Medulla oblongata (tissue), 1 donor: Measurements from ENCODE around the gene MAPK12.

Experiments used
- DNase-seq: peaks from one replicate; pipeline ENCODE4 v3.0.0-alpha.2; 2015; ENCODE audit errors: extremely low spot score

Gene MAPK12

GRCh38 chr22:50261615-50262459, at the start of gene MAPK12:
MAPK12 (minus strand) TSS chr22:50261683; CDS start chr22:50261509, 174 bp downstream.
- no peak for DNase-seq

- no peak for DNase-seq
These were observed 49.5 kb upstream of the MAPK12 start for GRCh38 chr22:50310949-50311444.

- DNase-seq: no peak
These were observed 48.7 kb upstream of the MAPK12 start for GRCh38 chr22:50310031-50310722.

GRCh38 chr22:50309601-50309991, 48.1 kb upstream of the MAPK12 start:
- no peak for DNase-seq

GRCh38 chr22:50308986-50309600, 47.6 kb upstream of the MAPK12 start:
- DNase-seq: peak; percentile 26

- DNase-seq: peak; percentile 75
These were observed 47.1 kb upstream of the MAPK12 start for GRCh38 chr22:50308597-50308935.

GRCh38 chr22:50307890-50308596, 46.6 kb upstream of the MAPK12 start:
- DNase-seq: no peak

- peak; percentile 91 for DNase-seq
These were observed 45.6 kb upstream of the MAPK12 start, which contains the start of gene PLXNB2 for GRCh38 chr22:50306753-50307749. PLXNB2 (minus strand) TSS chr22:50307646; CDS start chr22:50290584, 17,062 bp downstream.

- peak; percentile 83 for DNase-seq
These were observed 44.6 kb upstream of the MAPK12 start for GRCh38 chr22:50305923-50306566.

GRCh38 chr22:50305393-50305922, 44.0 kb upstream of the MAPK12 start:
- no peak for DNase-seq

- peak; percentile 80 for DNase-seq
These were observed 43.3 kb upstream of the MAPK12 start for GRCh38 chr22:50304528-50305392.

- peak; percentile 82 for DNase-seq
These were observed 42.5 kb upstream of the MAPK12 start for GRCh38 chr22:50303848-50304527.

GRCh38 chr22:50303515-50303847, 42.0 kb upstream of the MAPK12 start:
- no peak for DNase-seq

- DNase-seq: no peak
These were observed 41.1 kb upstream of the MAPK12 start for GRCh38 chr22:50302564-50302963.

GRCh38 chr22:50302041-50302541, 40.6 kb upstream of the MAPK12 start:
- DNase-seq: no peak

- DNase-seq: no peak
These were observed 40.1 kb upstream of the MAPK12 start for GRCh38 chr22:50301581-50301991.

GRCh38 chr22:50300620-50301257, 39.3 kb upstream of the MAPK12 start:
- DNase-seq: no peak
